Measurements from ENCODE around the gene TPST2.

The TPST2 gene

DNA sequence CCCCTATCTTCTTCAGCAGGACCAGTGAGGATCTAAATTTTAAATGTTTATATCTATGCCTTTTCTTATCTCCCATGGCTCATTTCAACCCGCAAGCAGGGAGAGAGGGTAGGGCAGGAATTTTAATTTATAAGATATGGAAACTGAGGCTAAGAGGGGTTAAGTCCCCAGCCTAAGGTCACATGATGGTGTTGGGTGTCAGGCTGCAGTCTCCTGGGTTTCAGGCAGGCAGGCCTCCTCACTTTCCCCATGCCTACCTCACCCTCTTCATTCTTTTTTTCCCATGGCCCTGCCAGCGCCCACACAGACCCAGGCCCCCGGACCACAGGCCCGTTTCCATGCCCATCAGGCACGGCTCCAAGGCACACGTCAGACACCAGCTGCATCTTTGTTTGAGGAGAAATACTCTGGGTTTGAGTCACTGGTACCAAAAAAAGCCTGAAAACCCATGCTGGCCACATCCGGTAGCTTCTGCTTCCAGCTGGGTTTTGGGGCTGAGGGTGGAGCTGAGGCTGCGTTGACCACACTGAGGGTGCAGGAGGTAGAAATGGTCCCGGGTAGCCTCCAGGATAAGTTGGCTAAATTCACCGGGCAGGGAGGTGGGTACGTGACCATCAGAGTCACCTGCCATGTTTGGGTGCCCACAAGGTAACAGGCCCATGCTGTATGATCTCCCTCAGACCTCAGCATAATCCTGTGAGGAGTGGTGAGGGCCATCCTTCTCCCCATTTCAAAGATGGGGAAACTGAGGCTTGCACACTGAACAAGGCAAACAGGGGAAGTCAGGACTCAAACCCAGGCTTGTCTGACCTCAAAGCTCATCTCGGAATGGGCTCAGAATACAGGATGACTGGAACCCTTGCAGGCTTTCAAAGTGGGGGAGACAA, 20.4 kb upstream of the TPST2 start:
- DNase-seq (ENCODE audit: low spot score) = no peak

DNA sequence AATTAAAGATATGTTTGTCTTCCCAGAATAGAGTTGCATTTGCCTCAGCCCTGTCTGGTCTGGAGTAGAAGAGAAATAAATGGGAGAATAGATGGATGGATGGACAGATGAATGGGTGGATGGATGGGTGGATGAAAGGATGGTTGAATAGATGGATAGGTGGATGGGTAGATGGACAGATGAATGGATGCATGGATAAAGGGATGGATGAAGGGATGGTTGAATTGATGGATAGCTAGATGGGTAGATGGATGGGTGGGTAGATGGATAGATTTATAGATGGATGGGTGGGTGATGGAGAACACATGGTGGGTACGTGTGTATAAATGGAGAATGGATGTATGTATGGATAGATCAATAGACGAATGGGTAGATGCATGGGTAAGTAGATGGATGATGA, 19.4 kb upstream of the TPST2 start:
- no peak for DNase-seq (ENCODE audit: low spot score)

DNA sequence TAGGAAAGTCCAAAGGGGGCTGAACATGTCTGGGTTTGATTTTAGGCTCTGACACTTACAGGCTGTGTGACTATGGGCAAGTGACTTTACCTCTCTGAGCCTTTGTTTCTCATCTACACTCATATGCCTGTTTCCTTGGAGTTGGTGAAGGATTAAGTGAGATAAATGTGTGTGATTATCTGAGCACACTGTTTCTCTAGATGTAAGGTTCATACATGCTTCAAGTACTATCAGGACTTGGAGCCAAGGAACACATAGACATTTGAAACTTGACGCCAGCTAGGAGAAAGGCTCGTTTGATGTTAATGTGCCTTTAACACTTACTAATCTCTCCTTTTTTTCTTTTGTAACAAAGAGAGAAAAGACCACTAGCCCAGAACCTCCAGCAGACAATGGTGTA, 18.2 kb upstream of the TPST2 start:
- no peak for DNase-seq (ENCODE audit: low spot score)

DNA sequence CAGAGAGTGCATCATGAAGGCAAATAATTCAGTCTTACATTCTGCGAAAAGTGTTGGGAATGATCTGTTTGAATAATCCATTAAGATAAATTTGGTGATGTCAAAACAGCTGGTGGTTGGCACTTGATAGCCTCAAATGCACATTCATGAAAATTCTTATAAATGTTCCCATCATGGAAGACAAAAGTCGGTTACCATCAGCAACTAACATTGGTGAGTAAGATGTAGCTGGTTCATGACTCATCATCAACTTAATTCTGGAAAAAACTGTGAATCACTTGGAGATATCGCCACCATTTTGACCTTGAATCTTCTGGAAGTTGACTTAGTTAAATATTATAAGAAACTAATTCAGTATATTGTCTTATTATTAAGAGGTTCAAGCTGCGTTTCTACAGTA, 16.7 kb upstream of the TPST2 start:
- DNase-seq (ENCODE audit: low spot score) = no peak

DNA sequence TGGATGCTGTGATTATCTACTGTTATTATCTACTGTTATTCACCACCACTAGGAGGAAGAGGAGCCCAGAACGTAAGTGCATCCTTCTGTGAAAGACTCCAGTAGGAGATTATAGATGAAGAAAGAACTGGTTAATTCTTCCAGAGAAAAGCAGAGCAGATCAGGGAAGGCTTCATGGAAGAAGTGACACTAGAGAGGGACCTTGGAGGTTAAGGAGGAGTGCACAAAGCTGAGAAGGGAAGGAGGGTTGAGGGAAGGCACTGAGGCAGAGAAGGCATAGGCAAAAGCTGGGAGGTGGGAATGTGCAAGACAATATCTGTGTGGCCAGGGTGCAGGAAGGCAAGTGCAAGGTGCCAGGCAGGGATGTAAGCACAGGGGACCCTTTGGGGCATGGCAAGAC, 14.4 kb upstream of the TPST2 start:
- no peak for DNase-seq (ENCODE audit: low spot score)

- DNase-seq (ENCODE audit: low spot score) = no peak
Measured at GRCh38 chr22:26602127-26602526, 12.2 kb upstream of the TPST2 start.

DNA sequence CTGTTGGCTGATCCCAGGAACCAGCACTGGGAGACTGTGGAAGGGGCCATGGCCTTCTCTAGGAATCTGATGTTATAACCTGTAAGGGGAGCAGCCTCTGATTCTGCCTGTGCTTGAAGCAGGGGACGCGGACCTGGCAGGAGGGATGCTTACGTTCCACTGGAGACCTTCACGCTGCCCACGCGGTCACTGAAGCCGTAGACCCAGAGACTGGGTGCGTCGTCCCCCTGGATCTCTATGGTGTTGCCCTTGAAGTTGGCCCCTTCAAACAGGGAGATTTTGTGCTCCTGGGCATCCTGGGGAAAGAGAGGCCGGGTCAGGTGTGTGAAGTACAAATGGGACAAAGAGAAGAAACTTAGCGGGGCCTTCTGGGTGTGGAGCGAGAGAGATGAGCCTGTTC, 11.8 kb upstream of the TPST2 start:
- no peak for DNase-seq (ENCODE audit: low spot score)

DNA sequence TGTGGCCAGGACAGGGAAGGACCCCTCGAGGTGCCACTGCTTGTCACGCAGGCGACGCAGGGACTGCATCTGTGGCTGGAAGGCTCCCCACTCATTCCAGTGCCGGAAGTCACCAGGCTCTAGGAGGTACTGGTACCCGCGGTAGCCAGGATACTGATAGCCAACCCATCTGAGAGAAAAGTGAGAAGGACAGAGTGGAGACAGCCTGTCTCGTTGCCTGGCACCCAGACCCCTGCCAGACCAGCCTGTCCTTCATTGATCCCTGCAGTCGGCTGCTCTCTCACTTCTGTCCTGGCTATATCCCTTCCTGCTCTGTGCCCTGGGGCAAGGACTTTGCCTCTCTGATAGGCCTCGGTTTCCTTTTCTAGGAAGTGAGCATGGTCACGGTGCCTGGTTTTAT, 9.6 kb upstream of the TPST2 start:
- DNase-seq (ENCODE audit: low spot score) = no peak

- DNase-seq (ENCODE audit: low spot score) = no peak
Measured at GRCh38 chr22:26597480-26597879, 7.5 kb upstream of the TPST2 start.

GRCh38 chr22:26597026-26597425, 7.1 kb upstream of the TPST2 start:
- DNase-seq (ENCODE audit: low spot score) = no peak

DNA sequence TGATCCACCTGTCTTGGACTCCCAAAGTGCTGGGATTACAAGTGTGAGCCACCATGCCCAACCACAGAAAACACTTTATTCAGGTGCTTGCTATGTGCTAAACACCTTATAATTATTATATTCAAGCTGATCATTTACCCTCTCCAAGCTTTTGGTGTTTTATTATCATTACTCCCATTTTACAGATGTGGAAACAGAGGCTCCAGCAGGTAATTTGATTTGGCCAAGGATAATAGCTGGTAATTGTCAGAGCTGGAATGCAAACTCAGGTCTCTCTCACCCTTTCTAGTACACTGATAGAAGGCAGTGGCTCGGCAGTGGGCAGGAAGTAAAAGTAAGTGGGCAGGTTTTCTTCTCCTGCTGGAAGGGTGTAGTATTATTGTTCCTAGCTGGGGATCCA, 3.8 kb upstream of the TPST2 start:
- DNase-seq (ENCODE audit: low spot score) = no peak

DNA sequence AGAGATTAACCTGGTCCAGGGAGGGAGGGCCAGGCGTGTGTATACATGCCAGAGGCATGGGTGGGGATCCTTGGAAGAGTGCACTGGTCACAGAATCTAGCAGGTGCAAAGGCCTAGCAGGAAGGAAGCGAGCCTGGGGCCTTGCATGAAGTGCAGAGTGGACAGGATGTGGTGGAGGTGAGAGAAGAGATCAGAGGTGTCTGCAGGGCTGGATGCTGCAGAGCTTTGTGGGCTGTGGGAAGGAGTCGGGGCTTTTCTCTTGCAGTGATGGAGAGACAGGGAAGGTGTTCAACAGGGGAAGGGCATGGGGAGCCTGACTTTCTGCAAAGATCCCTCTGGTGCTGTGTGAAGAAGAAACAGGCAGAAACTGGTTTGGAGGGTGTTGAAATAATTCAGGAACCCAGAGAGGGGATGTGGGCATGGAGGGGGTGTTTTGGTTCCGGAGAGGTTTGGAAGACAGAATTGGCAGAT, 2.5 kb upstream of the TPST2 start:
- no peak for DNase-seq (ENCODE audit: low spot score)

GRCh38 chr22:26589367-26589844, 526 bp downstream of the TPST2 start:
- DNase-seq (ENCODE audit: low spot score) = no peak

DNA sequence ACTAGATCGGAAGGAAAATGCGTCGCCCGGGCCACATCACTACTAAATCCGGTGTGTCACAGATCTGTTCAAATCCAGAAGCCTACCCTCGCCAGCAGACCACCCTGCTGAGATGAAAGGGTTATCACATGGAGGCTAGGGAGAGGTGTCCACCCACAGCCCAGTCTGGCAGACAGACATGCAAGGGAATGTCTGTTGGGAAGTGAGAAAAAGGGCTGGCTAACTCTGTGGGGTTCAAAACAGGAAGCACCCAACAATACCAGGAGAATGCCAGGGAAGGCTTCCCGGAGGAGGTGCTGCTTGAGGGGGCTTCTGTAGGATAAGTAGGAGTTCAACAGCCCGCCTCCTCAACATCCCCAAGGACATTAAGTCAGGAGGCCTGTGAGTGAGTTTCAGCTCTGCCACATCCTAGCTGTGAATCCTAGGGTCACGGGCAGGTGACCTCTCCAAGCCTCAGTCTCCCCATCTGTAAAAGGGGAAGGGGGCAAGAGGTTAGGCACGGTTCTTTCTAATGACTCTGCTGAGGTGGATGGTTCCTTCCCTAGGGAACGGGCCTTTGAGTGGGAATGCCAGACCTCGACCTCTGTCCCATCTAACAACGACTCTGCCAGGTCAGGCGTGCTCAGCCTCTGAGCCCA, 1.1 kb downstream of the TPST2 start:
- DNase-seq (ENCODE audit: low spot score) = no peak

GRCh38 chr22:26587991-26588613, 1.8 kb downstream of the TPST2 start:
- no peak for DNase-seq (ENCODE audit: low spot score)

DNA sequence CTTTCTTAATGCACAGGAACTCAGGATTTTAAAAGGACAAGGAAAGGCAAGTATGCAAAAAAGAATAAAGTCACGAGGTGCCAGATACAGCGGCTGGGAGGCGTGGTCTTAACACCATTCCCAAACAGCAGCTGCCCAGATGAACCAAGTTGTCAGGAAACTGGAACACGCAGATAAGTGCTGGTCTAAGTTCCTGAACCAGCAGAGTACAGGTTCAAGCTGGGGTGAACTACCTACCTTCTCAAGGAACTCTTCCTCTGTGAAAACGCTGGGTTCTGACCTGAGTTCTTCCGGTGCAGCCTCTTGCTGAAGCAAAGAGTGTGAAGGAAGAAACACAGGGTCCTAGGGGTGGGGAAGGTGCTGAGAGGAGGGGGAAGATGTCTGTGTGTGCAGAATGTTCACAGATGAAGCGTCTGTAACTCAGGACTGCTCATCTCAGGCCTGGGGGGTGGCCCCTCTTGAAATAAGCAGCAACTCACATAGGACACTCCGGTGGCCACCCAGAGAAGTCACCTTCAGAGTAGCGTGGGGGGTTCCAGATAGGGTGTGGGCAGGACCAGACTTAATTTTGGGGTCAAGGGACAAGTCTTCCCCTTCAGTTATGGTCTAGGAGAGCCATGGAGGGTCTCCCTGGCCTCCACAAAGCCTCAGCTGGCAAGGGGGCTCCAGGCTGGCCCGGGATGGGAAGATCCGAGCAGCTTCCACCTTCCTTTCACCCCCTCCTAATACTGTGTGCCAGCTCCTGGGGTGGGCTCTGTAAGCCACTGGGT, 3.2 kb downstream of the TPST2 start:
- DNase-seq (ENCODE audit: low spot score) = no peak

DNA sequence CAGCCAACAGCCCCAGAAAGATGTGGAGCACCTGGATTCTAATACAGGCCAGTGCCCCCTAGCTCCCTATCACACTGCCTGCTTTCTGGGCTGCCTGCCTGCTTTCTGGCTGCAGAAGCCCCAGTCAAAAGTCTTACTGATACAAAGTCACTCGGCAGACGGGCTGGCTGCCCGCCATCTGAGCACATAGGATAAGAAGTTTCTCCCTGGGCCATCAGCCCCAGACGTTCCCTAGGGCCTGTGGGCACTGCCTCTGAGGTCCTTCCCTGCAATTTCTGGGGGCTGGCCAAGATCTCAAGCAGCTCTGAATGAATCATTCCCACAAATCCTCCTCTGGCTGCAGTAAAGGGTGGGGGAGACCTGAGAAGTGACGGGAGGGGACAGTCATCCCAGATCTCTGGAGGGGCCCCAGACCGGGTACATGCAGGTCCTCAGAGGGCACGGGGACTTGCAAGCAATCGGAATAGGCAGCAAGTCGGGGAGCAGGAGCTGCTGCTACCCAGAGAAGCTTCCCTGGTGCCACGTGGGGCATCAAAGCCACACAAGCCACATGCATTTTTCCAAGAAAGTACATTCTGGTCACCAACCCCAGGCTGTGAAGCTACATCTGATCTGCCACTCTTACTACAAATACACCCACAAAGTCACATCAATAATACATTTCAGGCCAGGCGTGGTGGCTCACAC, 4.7 kb downstream of the TPST2 start:
- no peak for DNase-seq (ENCODE audit: low spot score)

GRCh38 chr22:26584010-26584409, 5.9 kb downstream of the TPST2 start:
- DNase-seq (ENCODE audit: low spot score) = no peak

DNA sequence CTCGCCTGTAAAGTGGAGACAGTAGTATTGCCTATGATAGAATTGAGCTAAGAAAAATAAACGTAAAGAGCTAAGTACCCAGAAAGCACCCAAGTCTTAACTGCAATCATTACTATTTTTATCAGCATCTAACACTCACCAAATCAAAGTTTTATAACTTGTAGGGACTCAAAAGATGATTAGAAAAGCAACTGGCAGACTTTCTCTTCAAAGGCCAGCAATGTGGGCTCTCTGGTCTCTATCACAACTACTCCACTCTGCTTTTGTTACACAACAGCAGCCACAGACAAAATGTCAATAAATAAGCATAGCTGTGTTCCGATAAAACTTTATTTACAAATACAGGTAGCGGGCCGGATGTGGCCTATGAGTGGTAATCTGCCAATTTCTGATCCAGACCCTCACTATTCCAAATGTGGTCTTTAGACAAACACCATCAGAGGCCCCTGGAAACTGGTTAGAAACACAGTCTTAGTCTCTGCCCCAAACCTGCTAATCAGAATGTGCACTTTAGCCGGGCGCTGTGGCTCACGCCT, 8.2 kb downstream of the TPST2 start:
- no peak for DNase-seq (ENCODE audit: low spot score)

- no peak for DNase-seq (ENCODE audit: low spot score)
Measured at GRCh38 chr22:26581026-26581425, 8.9 kb downstream of the TPST2 start.

GRCh38 chr22:26580240-26580962, 9.5 kb downstream of the TPST2 start:
- no peak for DNase-seq (ENCODE audit: low spot score)
